Measurements from ENCODE around the gene WDFY2.

WDFY2 gene

DNA sequence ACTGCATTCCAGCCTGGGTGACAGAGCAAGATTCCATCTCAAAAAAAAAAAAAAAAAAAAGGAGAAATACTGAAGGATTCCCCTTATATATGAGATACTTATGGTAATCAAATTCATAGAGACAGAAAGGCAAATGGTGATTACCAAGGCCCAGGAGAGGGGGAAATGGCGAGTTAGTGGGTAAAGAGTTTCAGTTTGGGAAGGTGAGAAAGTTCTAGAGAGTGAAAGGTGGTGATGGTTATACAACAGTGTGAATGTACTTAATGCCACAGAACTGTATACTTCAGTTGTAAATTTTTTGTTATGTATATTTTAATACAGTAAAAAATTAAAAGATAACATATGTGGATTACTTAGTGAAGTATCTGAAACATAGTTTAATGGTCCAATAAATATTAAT is 129.5 kb downstream of the WDFY2 start:
- no peak for DNase-seq (ENCODE audit: low read depth)

DNA sequence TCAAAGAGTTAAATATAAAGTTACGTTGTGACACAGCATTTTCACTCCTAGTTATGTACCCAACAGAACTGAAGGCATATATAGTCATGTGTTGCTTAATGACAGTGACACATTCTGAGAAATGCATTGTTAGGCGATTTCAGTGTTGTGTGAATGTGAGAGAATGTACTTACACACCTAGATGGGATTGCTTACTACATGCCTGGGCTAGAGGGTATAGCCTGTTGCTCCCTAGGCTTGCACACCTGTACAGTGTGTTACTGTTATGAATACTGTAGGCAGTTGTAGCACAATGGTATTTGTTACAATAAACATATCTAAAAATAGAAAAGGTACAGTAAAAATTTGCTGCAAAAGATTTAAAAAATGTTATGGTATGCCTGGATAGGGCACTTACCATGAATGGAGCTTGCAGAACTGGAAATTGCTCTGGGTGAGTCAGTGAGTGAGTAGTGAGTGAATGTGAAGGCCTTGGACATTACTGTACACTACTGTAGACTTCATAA is 130.5 kb downstream of the WDFY2 start:
- DNase-seq (ENCODE audit: low read depth): peak; percentile 33

DNA sequence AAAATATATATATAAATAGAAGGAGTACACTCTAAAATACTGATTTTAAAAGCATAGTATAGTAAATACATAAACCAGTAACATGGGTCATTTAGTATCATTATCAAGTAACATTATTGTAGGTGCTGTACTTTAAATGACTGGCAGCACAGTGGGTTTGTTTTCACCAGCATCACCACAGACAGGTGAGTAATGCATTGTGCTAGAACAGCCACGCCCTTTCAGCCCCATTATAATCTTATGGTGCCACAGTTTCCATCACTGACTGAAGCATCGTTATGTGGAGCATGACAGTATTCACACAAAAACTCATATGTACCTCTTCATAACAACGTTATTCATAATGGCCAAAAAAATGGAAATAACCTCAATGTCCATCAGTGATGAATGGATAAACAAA is 131.4 kb downstream of the WDFY2 start:
- DNase-seq (ENCODE audit: low read depth): no peak

DNA sequence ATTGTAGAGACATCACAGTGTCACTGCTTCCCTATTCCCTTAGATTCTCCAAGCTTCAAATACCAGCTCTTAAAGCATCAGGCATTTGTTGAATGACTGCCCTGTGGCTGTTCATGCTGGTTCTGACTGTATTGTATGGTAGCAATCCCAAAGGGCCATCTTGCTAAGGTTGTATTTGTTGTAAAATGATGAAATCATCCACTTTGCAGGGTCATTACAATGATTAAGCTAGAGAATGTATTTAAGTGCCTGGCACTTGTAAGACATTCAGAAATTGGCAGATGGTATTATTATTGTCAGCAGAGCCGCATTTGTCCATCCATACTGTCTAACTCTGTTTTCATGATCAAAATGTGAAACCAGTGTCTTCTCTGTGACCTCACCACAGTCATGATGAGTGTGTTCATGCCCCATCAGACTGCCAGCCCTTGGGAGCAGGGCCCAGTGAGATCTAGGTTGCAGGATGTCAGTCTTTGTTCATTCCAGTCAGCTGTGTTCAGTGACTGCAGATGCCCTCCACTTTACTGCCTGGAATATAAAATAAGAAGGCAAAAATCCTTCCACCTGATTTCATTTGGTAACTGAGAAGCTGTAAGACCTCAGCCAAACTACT is 133.6 kb downstream of the WDFY2 start:
- DNase-seq (ENCODE audit: low read depth): no peak

DNA sequence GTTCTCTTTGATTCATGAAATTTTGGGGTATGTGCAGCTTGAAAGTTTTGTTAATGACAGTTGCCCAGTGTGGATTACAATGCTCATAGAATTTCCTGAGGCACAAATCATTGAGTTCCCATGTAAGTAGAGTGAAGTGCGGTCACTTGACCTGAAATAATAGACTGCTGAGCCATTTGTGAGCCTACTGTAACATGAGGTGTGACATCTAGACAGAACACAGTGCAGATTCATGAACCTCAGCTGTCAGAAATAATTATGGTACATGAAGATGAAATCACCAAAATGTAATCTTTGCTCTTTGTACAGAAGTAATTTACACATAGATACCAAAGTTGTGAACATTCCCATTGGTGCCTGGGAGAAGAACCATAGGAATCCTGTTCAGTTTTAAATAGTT is 135.1 kb downstream of the WDFY2 start:
- no peak for DNase-seq (ENCODE audit: low read depth)

DNA sequence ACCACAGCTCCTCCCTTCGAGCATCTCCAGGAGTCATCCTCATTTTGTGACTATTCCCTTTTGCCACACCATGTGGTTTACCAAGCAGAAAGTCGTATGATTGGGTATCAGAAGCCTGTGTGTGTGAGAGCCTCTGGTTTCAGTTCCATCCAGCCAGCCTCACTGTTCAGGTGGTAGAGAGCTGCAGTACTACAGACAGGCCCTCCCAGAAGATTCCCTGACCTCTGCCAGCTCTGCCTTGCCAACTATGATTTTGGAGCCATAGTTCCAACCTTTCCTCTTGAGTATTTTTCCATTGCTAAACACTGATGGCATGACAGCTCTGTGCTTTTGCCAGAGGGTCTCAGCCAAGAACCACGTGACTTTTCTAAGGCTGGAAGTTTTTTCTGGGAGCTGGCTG is 137.2 kb downstream of the WDFY2 start:
- DNase-seq (ENCODE audit: low read depth): no peak

DNA sequence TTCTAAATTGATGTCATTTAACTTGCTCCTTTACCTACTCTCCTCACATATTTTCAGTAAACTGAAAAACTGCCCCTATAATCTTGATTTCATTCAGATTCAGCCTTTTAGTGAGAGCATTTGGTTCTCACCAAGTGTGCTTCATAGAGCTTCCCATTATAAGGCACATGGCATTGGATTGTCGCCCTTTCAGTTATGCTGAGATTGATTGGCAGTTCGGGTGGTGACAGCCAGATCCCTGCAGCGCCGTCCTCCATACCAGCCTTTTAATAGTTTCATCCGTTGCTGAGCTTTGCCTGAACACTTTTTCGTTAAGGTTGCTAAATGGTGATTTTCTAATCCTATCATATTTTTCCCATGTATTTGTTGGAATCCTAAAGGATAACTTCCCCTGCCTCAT is 139.3 kb downstream of the WDFY2 start:
- DNase-seq (ENCODE audit: low read depth): no peak

DNA sequence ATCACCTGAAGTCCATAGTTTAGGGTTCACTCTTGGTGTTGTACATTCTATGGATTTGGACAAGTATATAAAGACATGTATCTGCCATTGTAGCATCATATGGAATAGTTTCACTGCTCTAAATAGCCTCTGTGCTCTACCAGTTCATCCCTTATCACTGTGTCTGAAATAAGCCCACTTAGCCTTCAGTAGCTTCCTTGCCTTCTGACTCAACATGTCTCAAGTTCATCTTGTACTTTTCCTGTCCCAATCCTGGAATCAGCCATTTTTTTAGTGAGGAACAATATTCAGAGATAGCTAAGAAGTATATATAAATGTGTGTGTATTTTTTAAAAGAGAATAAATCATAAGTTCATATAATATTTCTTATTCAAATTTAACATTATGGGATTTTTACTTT is 140.5 kb downstream of the WDFY2 start:
- DNase-seq (ENCODE audit: low read depth): no peak

DNA sequence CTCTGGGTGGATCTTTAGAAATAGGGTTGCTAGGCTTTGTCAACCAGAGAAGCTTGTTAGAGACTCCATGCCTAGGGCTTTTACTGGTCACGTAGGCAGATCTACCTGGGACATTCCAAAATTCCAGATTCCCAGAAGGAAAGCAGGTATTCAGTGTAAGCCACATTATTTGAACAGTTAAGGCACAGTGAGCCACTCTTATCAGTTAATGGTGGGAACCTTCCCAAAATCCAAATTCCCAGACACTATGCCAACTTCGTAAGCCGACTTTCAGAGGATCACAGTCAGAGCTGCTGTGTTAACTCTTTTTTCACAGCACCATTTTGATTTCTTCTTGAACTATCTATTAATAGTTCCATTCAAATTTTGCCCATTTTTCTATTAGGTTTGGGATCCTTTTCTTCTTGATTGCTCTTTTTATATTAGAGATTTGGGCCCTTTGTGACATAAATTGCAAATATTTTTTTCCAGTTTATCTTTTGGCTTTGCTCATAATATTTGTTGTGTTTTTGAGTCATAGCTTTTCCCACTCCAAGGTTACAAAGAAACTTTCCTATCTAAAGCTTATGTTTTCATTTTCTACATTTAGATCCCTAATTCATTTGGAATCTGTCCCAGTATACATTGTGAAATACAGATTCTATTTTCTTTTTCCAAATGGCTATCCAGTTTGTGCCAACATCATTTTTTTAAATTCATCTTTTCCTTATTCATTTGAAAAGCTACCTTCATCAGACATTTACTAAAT is 142.4 kb downstream of the WDFY2 start:
- DNase-seq (ENCODE audit: low read depth): no peak

DNA sequence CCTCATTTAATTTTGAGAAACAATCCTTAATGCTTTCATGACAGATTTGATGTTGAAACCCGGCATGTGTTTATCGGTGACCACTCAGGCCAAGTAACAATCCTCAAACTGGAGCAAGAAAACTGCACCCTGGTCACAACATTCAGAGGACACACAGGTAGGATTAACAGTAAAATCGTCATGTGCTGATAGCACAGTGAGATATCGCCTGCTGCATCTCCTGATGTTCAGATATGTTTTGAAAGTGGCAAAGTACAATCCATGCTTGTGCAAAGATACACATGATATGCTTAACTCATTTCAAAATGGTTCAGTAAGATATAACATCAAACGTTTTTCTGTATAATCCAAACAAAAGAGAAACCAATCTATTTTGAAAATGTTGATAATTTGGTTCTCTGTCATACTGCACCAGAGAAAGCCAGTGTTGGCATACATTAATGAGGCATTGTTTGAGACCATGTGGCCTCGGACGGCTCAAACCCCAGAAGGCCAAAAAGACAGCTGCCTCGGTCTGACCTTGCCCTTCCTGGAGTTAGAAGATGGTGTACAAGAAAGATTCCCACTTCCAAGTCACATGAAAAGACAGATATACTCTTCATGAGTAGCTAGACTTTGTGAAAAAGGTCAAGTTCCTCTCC is 143.5 kb downstream of the WDFY2 start:
- no peak for DNase-seq (ENCODE audit: low read depth)

DNA sequence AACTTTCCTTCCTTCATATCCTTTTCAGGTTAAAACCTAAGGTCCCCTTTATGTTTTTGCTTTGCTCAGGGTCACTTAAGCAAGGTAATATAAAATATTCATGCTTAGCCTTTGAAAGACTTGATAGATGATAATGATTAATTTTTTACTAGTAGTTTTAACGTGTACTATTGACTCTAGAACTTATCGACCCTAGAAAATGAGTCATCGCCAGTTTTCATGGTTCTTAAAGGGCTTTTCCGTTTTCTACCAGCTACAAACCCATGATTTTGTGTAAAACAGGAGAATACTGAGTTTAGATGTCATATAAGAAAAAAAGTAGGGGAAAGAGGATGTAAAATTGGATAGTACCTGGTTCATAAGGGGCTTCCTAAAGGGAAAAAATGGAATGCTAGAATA is 144.0 kb downstream of the WDFY2 start:
- DNase-seq (ENCODE audit: low read depth): no peak

DNA sequence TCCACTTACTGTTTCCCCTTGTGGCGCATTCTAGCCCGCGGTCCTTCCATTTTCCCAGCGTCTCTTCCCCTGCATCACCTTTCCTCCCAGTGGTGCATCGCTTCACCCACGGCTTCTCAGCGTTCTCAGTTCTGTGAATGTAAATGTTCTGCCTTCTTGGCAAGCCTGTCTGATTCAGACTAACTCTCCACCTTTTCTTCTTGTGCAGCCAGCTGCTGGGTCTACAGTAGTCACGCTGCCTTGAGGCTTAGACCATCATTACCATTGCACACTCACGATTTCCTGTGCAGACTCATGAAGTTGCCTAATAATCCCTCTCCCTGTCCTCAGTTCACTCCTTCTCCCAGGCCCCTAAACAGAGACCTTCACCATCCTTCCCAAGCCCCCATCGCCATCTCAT is 144.7 kb downstream of the WDFY2 start:
- DNase-seq (ENCODE audit: low read depth): no peak

DNA sequence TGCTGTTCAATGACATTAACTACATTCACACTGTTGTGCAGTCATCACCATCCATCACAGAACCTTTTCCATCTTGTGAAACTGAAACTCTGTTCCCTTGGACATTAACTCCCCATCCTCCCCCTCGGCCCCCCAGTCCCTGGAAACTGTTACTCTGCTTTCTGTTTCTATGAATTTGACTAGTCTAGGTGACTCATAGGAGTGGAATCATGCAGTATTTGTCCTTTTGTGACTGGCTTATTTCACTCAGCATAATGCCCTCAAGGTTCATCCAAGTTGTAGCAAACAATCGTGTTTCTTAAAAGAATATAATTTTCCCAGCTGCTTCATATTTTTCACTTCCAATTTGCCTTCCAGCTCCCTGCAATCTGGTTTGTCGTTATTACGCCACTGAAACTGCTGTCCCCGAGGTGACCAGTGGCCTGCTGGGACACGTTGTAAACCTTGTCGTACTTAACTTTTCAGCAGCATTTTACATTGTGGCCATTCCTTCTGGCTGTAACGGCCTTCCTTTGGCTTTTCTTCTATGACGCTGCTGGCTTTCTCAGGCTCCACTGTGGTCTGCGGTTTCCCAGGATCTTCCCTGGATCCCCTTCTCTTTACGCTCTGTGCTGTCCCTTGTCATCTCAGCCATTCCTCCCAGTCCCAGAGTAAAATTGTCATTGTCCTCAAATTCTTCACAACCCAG is 145.7 kb downstream of the WDFY2 start:
- DNase-seq (ENCODE audit: low read depth): no peak

DNA sequence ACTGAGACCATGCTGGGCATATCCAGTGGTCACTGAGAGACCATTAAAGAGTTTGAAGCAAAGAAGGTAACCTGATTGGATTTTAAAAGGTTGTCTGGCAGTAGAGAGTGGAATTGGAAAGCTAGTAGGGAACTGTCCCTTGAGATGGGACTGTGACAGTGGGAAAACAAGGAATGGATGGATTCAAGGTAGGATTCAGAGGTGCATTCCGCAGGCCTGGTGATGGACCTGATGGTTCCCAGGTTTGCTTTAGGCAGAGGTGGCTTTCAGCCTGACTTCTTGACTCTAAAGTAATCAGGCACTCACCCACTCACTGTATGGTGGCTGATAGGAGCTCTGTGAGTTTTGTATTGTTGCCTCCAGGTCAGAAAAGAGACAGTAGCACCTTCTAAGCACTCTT is 146.7 kb downstream of the WDFY2 start:
- DNase-seq (ENCODE audit: low read depth): no peak

DNA sequence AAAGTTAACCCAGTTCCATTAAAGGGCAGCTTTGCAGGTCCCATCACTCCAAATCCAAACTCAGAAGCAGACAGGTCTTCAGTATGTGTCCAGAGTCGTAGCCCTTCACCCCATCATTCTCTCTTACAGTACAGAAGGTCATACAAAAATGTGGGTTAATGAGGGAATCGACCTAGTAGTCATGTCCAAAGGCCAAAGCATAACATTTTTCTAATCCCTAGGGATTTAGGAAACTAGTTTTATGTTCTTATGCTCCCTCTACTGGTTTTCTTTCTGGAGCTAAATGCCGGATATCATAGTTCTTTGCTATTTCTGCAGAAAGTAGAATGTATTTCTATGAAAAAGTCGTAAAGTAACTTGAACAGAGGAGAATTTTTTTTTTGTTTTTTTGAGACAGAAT is 147.5 kb downstream of the WDFY2 start:
- no peak for DNase-seq (ENCODE audit: low read depth)

DNA sequence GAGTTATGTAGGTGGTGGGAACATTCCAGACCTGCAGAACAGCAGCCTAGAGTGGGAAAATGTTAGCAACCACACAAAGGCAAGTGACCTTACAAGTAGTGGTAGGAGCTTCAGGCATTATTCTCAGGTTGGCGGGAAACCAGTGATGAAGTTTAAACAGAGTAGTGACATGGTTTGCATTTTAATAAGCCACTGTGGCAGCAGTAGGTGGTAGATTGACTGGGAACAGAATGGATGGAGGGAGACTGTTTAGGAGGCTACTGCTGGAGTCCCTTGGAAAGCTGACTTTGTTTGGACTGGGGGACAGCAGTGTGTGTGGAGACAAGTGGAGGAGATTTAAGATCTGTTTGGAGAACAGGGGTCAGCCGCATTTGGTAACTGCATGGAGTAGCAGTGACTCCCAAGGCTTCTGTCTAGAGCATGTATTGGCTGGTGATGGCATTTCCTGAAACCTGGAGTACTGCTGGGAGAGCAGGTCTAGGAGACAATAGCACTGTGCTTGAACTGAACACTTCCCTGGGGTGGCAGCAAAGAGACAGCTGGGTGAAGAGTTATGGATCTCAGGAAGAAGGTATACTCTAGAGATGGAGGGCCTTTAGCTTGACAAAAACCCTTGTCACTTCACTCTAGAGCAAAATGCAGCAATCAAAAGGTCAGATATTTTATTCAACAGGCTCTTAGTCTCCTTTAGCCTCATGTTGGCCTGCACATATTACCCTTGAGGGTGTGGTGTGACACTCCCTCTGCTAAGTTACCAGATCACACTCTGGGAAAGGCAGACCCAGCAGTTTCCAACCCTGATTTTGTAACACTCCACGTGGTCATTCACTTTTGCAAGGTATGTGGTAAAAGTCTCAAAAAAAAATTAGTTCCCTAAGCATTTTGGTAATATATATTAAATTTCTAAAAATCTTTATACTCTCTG is 149.4 kb downstream of the WDFY2 start:
- DNase-seq (ENCODE audit: low read depth): no peak

DNA sequence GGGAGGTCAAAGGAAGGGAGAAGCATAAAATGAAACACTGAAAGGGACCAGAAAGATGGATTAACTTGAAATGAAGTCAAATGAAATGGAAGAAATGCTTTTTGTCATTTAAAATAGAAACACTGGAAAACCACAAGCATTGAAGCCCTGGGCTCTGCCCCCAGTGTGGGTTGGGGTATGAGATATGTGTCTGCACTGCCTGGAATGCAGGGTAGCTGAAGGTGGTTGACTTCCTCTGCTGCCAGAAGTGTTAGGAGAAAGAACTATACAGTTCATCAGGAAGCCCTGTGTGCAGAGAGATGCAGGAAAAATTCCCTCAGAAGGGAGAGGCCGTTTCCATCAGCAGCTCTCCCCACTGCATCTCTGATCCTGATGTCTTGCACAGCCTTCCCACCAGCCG is 150.5 kb downstream of the WDFY2 start:
- no peak for DNase-seq (ENCODE audit: low read depth)

DNA sequence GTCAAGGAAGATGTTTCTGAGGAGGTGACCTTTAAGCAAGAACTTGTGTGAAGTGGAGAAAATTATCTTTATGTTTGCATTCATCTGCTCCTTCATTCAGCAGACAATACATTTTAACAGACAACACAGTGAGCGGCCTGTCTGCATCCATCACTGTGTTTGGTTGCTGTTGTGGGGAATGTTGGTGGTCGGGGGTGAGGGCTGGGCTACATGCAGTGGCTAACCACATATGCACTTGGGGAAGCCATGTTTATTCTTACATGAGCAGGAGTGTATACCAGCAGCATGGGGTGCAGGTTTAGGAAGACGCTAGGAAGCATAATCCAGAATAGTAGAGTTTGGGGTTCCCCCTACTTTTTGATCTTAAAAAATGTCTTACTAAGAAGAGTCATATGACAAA is 153.3 kb downstream of the WDFY2 start:
- DNase-seq (ENCODE audit: low read depth): no peak

DNA sequence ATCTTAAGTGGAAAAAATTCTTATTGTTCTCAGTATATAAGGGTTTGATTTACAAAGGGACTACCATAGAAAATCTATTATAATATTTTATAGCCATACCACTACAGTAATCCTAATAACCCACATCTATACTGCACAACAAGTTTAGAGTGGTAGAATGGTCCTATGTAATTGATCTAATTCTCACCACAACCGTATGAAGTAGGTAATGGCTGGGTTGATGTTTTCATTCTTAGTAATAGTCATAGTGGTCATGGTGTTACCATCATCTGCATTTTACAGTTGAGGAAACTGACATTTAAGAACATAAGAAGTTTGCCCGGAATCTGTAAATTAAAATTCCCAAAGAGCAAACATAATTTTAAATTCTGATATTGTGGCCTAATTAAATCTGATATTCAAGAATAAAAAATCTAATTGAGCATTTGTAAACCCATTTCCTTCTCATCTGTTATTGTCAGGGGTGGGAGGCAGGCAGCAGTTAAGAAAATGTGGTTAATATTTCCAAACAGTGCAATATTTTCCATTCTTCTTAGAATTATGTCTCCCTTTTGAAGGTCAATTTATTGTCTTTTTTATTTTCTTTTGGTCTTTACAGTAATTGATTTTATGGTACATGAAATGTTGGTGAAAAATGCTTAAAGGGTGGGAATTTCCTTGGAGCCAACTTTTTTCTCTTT is 154.1 kb downstream of the WDFY2 start:
- no peak for DNase-seq (ENCODE audit: low read depth)

DNA sequence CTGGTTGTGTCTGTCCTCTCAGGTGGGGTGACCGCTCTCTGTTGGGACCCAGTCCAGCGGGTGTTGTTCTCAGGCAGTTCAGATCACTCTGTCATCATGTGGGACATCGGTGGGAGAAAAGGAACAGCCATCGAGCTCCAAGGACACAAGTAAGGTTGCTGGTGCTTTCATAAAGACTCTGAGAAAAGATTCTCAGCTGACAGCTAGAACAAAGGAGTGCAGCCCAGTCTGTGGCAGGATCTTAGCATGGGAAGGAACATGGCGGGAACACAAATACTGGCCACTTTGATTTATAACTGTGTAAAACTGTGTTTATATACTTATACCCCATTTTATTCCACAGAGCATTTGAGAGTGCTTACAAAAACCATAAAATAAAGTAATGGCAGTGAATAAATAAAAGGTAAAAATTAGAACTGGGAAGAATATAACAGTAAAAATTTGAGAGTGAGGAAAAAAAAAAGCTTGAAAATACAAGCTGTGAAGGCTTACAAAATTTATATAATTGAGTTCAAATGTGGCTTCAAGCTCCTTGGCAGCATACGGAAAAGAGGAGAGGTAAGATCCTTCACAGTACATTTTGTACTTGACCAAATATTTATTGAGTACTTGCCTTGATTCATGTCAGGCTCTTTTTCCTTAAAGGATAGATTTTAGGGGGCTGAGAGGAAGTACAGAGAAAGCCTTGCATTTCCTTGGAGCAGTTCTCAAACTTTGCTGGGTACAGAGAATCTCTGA is 154.9 kb downstream of the WDFY2 start:
- DNase-seq (ENCODE audit: low read depth): no peak

All from HS-27A (cell line).